Trophoblast cell (in vitro differentiated cells and primary cell): ENCODE results near the gene UFL1.
"Not testable (repeated sequence)": the region's sequence is repeated elsewhere in the genome, so short reads cannot be mapped to it uniquely, and the experiment has no call there.

Experiments
- DNase-seq, 2 donors: peaks; one replicate each; pipeline ENCODE4 v3.0.0-alpha.2; 2016
- H2AFZ ChIP-seq: 2 replicates; pipeline ENCODE4 v1.6.1; 2013; ENCODE audit warnings: low read length, moderate library complexity, mild to moderate bottlenecking; ENCODE audit not compliant: insufficient read depth, poor library complexity
- H2AK5ac ChIP-seq: 2 replicates; pipeline ENCODE4 v1.6.1; 2013; ENCODE audit warnings: mild to moderate bottlenecking, low read length
- H2BK120ac ChIP-seq: 2 replicates; pipeline ENCODE4 v1.6.1; 2013; ENCODE audit warnings: low read length, mild to moderate bottlenecking, moderate library complexity; ENCODE audit not compliant: insufficient read depth, poor library complexity
- H2BK12ac ChIP-seq: 2 replicates; pipeline ENCODE4 v1.6.1; 2013; ENCODE audit warnings: mild to moderate bottlenecking, low read length, moderate library complexity
- H2BK5ac ChIP-seq: 2 replicates; pipeline ENCODE4 v1.6.1; 2013; ENCODE audit warnings: low read length, low read depth, moderate library complexity, mild to moderate bottlenecking; ENCODE audit not compliant: poor library complexity
- H3K14ac ChIP-seq: 2 replicates; pipeline ENCODE4 v1.6.1; 2013; ENCODE audit warnings: mild to moderate bottlenecking, low read length
- H3K18ac ChIP-seq: 2 replicates; pipeline ENCODE4 v1.6.1; 2013; ENCODE audit warnings: mild to moderate bottlenecking, low read length
- H3K23ac ChIP-seq: 2 replicates; pipeline ENCODE4 v1.6.1; 2013; ENCODE audit warnings: low read length
- H3K27ac ChIP-seq: 2 replicates; pipeline ENCODE4 v1.5.1; 2013; ENCODE audit warnings: low read depth, mild to moderate bottlenecking, inconsistent platforms, low read length, moderate library complexity
- H3K27me3 ChIP-seq: 2 replicates; pipeline ENCODE4 v1.6.1; 2013; ENCODE audit warnings: inconsistent platforms, mild to moderate bottlenecking, low read length, moderate library complexity; ENCODE audit not compliant: insufficient read depth
- H3K36me3 ChIP-seq, 2 experiments: 1 replicate in 1 of 2; 2 replicates in 1 of 2; pipeline ENCODE4 v1.6.1; 2013; ENCODE audit warnings: low read length in 2 of 2, mild to moderate bottlenecking in 2 of 2, moderate library complexity in 1 of 2; ENCODE audit not compliant: insufficient read depth in 2 of 2, control insufficient read depth in 1 of 2
- H3K4ac ChIP-seq: 2 replicates; pipeline ENCODE4 v1.6.1; 2013; ENCODE audit warnings: low read depth, mild to moderate bottlenecking, low read length, moderate library complexity
- H3K4me1 ChIP-seq, 2 experiments: 1 replicate in 1 of 2; 2 replicates in 1 of 2; pipeline ENCODE4 v1.6.1; 2013; ENCODE audit warnings: low read length in 2 of 2, mild to moderate bottlenecking in 2 of 2, moderate library complexity in 1 of 2; ENCODE audit not compliant: insufficient read depth in 2 of 2, control insufficient read depth in 1 of 2
- H3K4me2 ChIP-seq: 2 replicates; pipeline ENCODE4 v1.6.1; 2013; ENCODE audit warnings: inconsistent platforms, mild to moderate bottlenecking, low read length, moderate library complexity
- H3K4me3 ChIP-seq: 2 replicates; pipeline ENCODE4 v1.5.1; 2013; ENCODE audit warnings: mild to moderate bottlenecking, low read depth, low read length, inconsistent platforms
- H3K79me1 ChIP-seq: one replicate; pipeline ENCODE4 v1.6.1; 2013; ENCODE audit warnings: low read length
- H3K79me2 ChIP-seq: 2 replicates; pipeline ENCODE4 v1.6.1; 2013; ENCODE audit warnings: low read length, mild to moderate bottlenecking; ENCODE audit not compliant: control insufficient read depth, insufficient read depth, poor library complexity
- H3K9ac ChIP-seq: 2 replicates; pipeline ENCODE4 v1.6.1; 2013; ENCODE audit warnings: mild to moderate bottlenecking, low read length
- H3K9me3 ChIP-seq: 2 replicates; pipeline ENCODE4 v1.6.1; 2013; ENCODE audit warnings: low read depth, mild to moderate bottlenecking, control low read depth, inconsistent platforms, low read length; ENCODE audit not compliant: insufficient read depth
- H4K12ac ChIP-seq: 2 replicates; pipeline ENCODE4 v1.6.1; 2013; ENCODE audit warnings: low read depth, mild to moderate bottlenecking, low read length, moderate library complexity
- H4K8ac ChIP-seq: 2 replicates; pipeline ENCODE4 v1.6.1; 2013; ENCODE audit warnings: low read depth, mild to moderate bottlenecking, low read length, moderate library complexity
- H4K91ac ChIP-seq: one replicate; pipeline ENCODE4 v1.6.1; 2013; ENCODE audit warnings: low read depth, mild to moderate bottlenecking, low read length, moderate library complexity
- WGBS: extraction: QIAGEN DNeasy Blood & Tissue Kit; methylation state at CpG from one replicate; pipeline ENCODE4 v1.1.7; 2013; ENCODE audit warnings: missing lambda C conversion rate; ENCODE audit not compliant: insufficient read length, insufficient coverage; ENCODE audit errors: extremely low coverage; 5-methylcytosine and 5-hydroxymethylcytosine counted together

Gene UFL1

GRCh38 chr6:96547654-96548053, 26.0 kb downstream of the UFL1 start:
- Histone ChIP-seq H3K79me2 (no peaks in the 10 kb centered on the region), H3K18ac (no peak overlapping the region), H3K79me1 (no peaks in the 10 kb centered on the region), H3K4ac (no peak overlapping the region), H2AFZ (no peak overlapping the region), H3K27me3 (no peaks in the 10 kb centered on the region), H4K91ac (no peak overlapping the region), H3K14ac (no peak overlapping the region), H3K4me3 (no peak overlapping the region), H3K23ac (no peak overlapping the region), H4K8ac (no peak overlapping the region), H2AK5ac (no peak overlapping the region), H4K12ac (no peak overlapping the region), H2BK5ac (no peak overlapping the region), H3K9ac (no peak overlapping the region), H3K4me2 (no peak overlapping the region), H3K36me3 (peaks cover 0 to 14% of the 10 kb centered on the region in 2 experiments), H3K4me1 (no peaks in the 10 kb centered on the region), H3K9me3 (no peaks in the 10 kb centered on the region), H2BK12ac (no peak overlapping the region), H3K27ac (no peak overlapping the region), H2BK120ac (no peak overlapping the region)
- DNase-seq, result no peak
- no CpG with 5 or more reads among the region's 4 CpGs for WGBS

- no peak overlapping the region for H2BK5ac ChIP-seq
- H4K12ac ChIP-seq, result no peak overlapping the region
- no peak for DNase-seq
- H2AFZ ChIP-seq, result no peak overlapping the region
- H3K79me2 ChIP-seq, result no peaks in the 10 kb centered on the region
- H3K27me3 ChIP-seq, result no peaks in the 10 kb centered on the region
- no peaks in the 10 kb centered on the region for H3K9me3 ChIP-seq
- no peaks in the 10 kb centered on the region for H3K4me1 ChIP-seq
- no peak overlapping the region for H3K4me2 ChIP-seq
- H3K4ac ChIP-seq, result no peak overlapping the region
- H3K23ac ChIP-seq, result no peak overlapping the region
- no peak overlapping the region for H3K27ac ChIP-seq
- H2BK12ac ChIP-seq, result no peak overlapping the region
- H4K91ac ChIP-seq, result no peak overlapping the region
- no peak overlapping the region for H3K18ac ChIP-seq
- WGBS, result no CpG with 5 or more reads among the region's 4 CpGs
- no peak overlapping the region for H2AK5ac ChIP-seq
- H2BK120ac ChIP-seq, result no peak overlapping the region
- no peak overlapping the region for H3K4me3 ChIP-seq
- no peaks in the 10 kb centered on the region for H3K79me1 ChIP-seq
- H3K14ac ChIP-seq, result no peak overlapping the region
- H3K9ac ChIP-seq, result no peak overlapping the region
- H4K8ac ChIP-seq, result no peak overlapping the region
- peaks cover 0 to 22% of the 10 kb centered on the region in 2 experiments for H3K36me3 ChIP-seq
These were observed 33.0 kb downstream of the UFL1 start for GRCh38 chr6:96554558-96554957.

GRCh38 chr6:96559740-96560139, 38.1 kb downstream of the UFL1 start:
- not testable (repeated sequence) for H2AFZ ChIP-seq, H2BK120ac ChIP-seq, H3K23ac ChIP-seq, DNase-seq, H3K9ac ChIP-seq, H4K12ac ChIP-seq, H4K8ac ChIP-seq, H3K4ac ChIP-seq, H3K79me1 ChIP-seq, H2BK5ac ChIP-seq, H3K27ac ChIP-seq, H3K9me3 ChIP-seq, H3K14ac ChIP-seq, H3K27me3 ChIP-seq, H3K36me3 ChIP-seq, H3K79me2 ChIP-seq, H4K91ac ChIP-seq, H3K18ac ChIP-seq, H2AK5ac ChIP-seq, H2BK12ac ChIP-seq, H3K4me3 ChIP-seq, H3K4me2 ChIP-seq, H3K4me1 ChIP-seq
- no CpG with 5 or more reads among the region's 2 CpGs for WGBS

- no peak within 1 kb of the TSS for H2BK120ac ChIP-seq
- H3K27ac ChIP-seq, result no peak within 1 kb of the TSS
- H3K36me3 ChIP-seq, result no peaks in the 10 kb centered on the region
- no peak within 1 kb of the TSS for H3K4ac ChIP-seq
- H2BK5ac ChIP-seq, result no peak within 1 kb of the TSS
- H2BK12ac ChIP-seq, result no peak within 1 kb of the TSS
- no peak within 1 kb of the TSS for H2AK5ac ChIP-seq
- H4K12ac ChIP-seq, result no peak within 1 kb of the TSS
- no peak within 1 kb of the TSS for H3K4me3 ChIP-seq
- H3K9me3 ChIP-seq, result no peaks in the 10 kb centered on the region
- H3K9ac ChIP-seq, result no peak within 1 kb of the TSS
- H4K91ac ChIP-seq, result no peak within 1 kb of the TSS
- DNase-seq, result no peak
- no CpG with 5 or more reads among the region's 3 CpGs for WGBS
- H3K27me3 ChIP-seq, result no peaks in the 10 kb centered on the region
- no peak within 1 kb of the TSS for H4K8ac ChIP-seq
- no peak within 1 kb of the TSS for H3K4me2 ChIP-seq
- no peaks in the 10 kb centered on the region for H3K4me1 ChIP-seq
- no peaks in the 10 kb centered on the region for H3K79me1 ChIP-seq
- no peak within 1 kb of the TSS for H3K18ac ChIP-seq
- H2AFZ ChIP-seq, result no peak within 1 kb of the TSS
- H3K14ac ChIP-seq, result no peak within 1 kb of the TSS
- H3K79me2 ChIP-seq, result no peaks in the 10 kb centered on the region
- H3K23ac ChIP-seq, result no peak within 1 kb of the TSS
These were observed 41.3 kb downstream of the UFL1 start, which contains the start of gene FHL5 for GRCh38 chr6:96562886-96563285. Gene FHL5, plus strand, starts transcription at chr6:96563128. Its CDS starts 40,486 bp downstream, at chr6:96603614.
